ENCODE results near the gene GRAP2. TPM values are rescaled to one million over a fixed set of nuclear protein-coding genes. Genes with fewer than 3 reads are reported as not detected.

GRAP2 gene
- total and polyA plus RNA-seq, 2 of the 4 experiments (the other 2 are of a cell fraction), result not detected

DNA sequence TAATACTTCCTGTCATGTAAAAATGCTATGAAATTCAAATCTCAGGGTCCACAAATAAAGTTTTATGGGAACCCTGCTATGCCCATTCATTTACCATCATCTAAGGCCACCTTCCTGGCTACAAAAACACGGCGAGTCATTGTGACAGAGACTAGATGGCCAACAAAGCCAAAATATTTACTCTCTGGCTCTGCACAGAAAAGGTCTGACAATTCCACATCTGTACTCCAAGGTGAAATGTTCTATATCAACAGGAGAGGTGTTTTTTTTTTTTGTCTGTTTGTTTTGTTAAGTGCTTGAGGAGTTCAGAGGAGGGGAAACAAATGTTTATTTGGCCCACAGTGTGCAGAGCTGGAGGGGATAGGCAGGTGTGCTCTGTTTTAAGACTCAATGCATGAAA is 40.7 kb downstream of the GRAP2 start:
- no peak overlapping the region for H3K14ac ChIP-seq (replicated peaks; ENCODE audit: low read depth, low read length)
- no peaks in the 10 kb centered on the region for H3K79me1 ChIP-seq (ENCODE audit: low read depth in 1 of 2, low read length in 2 of 2)
- no peaks in the 10 kb centered on the region for H3K9me3 ChIP-seq (ENCODE audit: control insufficient read depth, insufficient read depth, low read length)
- DNase-seq, result no peak
- no peak overlapping the region for H4K8ac ChIP-seq (ENCODE audit: low read depth in 2 of 2, low read length in 2 of 2)
- H3K9ac ChIP-seq (ENCODE audit: low read depth, low read length), result no peak overlapping the region
- no peaks in the 10 kb centered on the region for H3K36me3 ChIP-seq (ENCODE audit: control insufficient read depth, insufficient read depth, low read length)
- H3K27ac ChIP-seq (ENCODE audit: insufficient read depth, low read length), result no peak overlapping the region
- no peak overlapping the region for H2BK20ac ChIP-seq (ENCODE audit: low read depth, low read length)
- H3K4me1 ChIP-seq (ENCODE audit: control insufficient read depth, insufficient read depth, low read length), result no peaks in the 10 kb centered on the region
- H4K91ac ChIP-seq (ENCODE audit: insufficient read depth, low read depth, low read length), result no peak overlapping the region
- H3K27me3 ChIP-seq (ENCODE audit: control insufficient read depth, insufficient read depth, low read length), result peaks cover 45% of the 10 kb centered on the region
- ATAC-seq (ENCODE audit: low read depth), result no peak
- no peak for TF ChIP-seq RAD21 (IDR thresholded peaks at IDR 0.05; ENCODE audit: low read length)
- TF ChIP-seq, protein P1, sequence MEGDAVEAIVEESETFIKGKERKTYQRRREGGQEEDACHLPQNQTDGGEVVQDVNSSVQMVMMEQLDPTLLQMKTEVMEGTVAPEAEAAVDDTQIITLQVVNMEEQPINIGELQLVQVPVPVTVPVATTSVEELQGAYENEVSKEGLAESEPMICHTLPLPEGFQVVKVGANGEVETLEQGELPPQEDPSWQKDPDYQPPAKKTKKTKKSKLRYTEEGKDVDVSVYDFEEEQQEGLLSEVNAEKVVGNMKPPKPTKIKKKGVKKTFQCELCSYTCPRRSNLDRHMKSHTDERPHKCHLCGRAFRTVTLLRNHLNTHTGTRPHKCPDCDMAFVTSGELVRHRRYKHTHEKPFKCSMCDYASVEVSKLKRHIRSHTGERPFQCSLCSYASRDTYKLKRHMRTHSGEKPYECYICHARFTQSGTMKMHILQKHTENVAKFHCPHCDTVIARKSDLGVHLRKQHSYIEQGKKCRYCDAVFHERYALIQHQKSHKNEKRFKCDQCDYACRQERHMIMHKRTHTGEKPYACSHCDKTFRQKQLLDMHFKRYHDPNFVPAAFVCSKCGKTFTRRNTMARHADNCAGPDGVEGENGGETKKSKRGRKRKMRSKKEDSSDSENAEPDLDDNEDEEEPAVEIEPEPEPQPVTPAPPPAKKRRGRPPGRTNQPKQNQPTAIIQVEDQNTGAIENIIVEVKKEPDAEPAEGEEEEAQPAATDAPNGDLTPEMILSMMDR (conservative IDR thresholded peaks at IDR 0.05; ENCODE audit: low read depth, low read length), result no peak
- TF ChIP-seq BHLHE40 (IDR thresholded peaks at IDR 0.05; ENCODE audit: low read depth, low read length), result no peak
- H3K18ac ChIP-seq (ENCODE audit: low read depth, low read length), result no peak overlapping the region
- WGBS, 2 experiments (ENCODE audit: extremely low coverage in 2 of 2, insufficient read length in 1 of 2), result no CpG with 5 or more reads among the region's 2 CpGs
- no peak overlapping the region for H3K23ac ChIP-seq (ENCODE audit: low read depth, low read length)
- H3K4ac ChIP-seq (ENCODE audit: low read depth, low read length), result no peak overlapping the region
- H2BK120ac ChIP-seq (ENCODE audit: low read depth, low read length), result no peak overlapping the region
- no peak overlapping the region for H3K56ac ChIP-seq (ENCODE audit: extremely low read depth, insufficient read depth, low read length)
- ChIA-PET POLR2A (ENCODE audit: unreplicated experiment) (no interaction called here), CTCF (interaction anchor here (0.5 kb wide), 1 partner anchor 411 kb away, joined by 3 read pairs; no protein-coding TSS in a partner anchor)
- no peak overlapping the region for H3K4me3 ChIP-seq (ENCODE audit: insufficient read depth, low read depth, low read length)
- H3K4me2 ChIP-seq (ENCODE audit: low read depth, low read length), result no peak overlapping the region
- H2AK9ac ChIP-seq (replicated peaks; ENCODE audit: low read depth, low read length, poor library complexity), result no peak overlapping the region
- H4K5ac ChIP-seq (ENCODE audit: low read depth, low read length), result no peak overlapping the region
- intact Hi-C loops (cut with micrococcal nuclease) (no loop called here), dilution Hi-C loops (cut with HindIII; ENCODE audit: low sequenced_read_pairs, unreplicated experiment) (no loop called here), in situ Hi-C loops (cut with MboI; ENCODE audit: low sequenced_read_pairs) (no loop called here)
- no peak overlapping the region for H2AFZ ChIP-seq (replicated peaks; ENCODE audit: low read length, poor library complexity)
- H2BK5ac ChIP-seq (ENCODE audit: low read depth, low read length, poor library complexity, severe bottlenecking), result no peak overlapping the region
- no peaks in the 10 kb centered on the region for H4K20me1 ChIP-seq (ENCODE audit: insufficient read depth, low read length)
- no peak overlapping the region for H2AK5ac ChIP-seq (ENCODE audit: low read depth, low read length)
- no peak overlapping the region for H2BK15ac ChIP-seq (ENCODE audit: low read depth, low read length)
- BruUV-seq (replicated peaks), result no TSS peak
- H3K9me1 ChIP-seq (ENCODE audit: insufficient read depth, low read length), result no peaks in the 10 kb centered on the region
